SK-N-MC (cell line): ENCODE measurements around the gene IL1F10.

Source experiments
- DNase-seq: peaks from one replicate; pipeline ENCODE4 v3.0.0-alpha.2; 2011; ENCODE audit warnings: low read depth, low spot score
- H3K27ac ChIP-seq: fragments of 200-600 bp; sonication (generic); 2 replicates; pipeline ENCODE4 v1.5.1; 2016; ENCODE audit warnings: mixed run types
- H3K36me3 ChIP-seq: fragments of 200-600 bp; sonication (generic); 2 replicates; pipeline ENCODE4 v1.6.1; 2017; ENCODE audit warnings: antibody characterized with exemption, low read length, mixed read lengths; ENCODE audit not compliant: insufficient read depth
- H3K4me3 ChIP-seq: fragments of 200-600 bp; sonication (generic); 2 replicates; pipeline ENCODE4 v1.5.1; 2016
- H3K9ac ChIP-seq: fragments of 200-600 bp; sonication (generic); 2 replicates; pipeline ENCODE4 v1.8.0; 2017; ENCODE audit warnings: mixed run types, mixed read lengths; ENCODE audit not compliant: insufficient read length
- H3K9me3 ChIP-seq: fragments of 200-600 bp; sonication (generic); 2 replicates; pipeline ENCODE4 v1.6.1; 2017; ENCODE audit warnings: low read depth, mild to moderate bottlenecking, antibody characterized with exemption, low read length, moderate library complexity, mixed read lengths
- EZH2 ChIP-seq: fragments of 200-600 bp; sonication (generic); IDR thresholded peaks from one replicate; pipeline ENCODE4 v1.6.1; 2017; ENCODE audit warnings: antibody characterized with exemption
- FOXP2 ChIP-seq: optimal IDR thresholded peaks from 2 replicates; pipeline ENCODE3; 2011; ENCODE audit warnings: mild to moderate bottlenecking, moderate library complexity; ENCODE audit not compliant: insufficient read depth; ENCODE audit errors: extremely low read length, control extremely low read depth
- POLR2AphosphoS5 ChIP-seq: IDR thresholded peaks from 2 replicates; pipeline ENCODE4 v1.6.1; 2012; ENCODE audit warnings: mild to moderate bottlenecking, low read depth, low read length, borderline replicate concordance

The IL1F10 gene

DNA sequence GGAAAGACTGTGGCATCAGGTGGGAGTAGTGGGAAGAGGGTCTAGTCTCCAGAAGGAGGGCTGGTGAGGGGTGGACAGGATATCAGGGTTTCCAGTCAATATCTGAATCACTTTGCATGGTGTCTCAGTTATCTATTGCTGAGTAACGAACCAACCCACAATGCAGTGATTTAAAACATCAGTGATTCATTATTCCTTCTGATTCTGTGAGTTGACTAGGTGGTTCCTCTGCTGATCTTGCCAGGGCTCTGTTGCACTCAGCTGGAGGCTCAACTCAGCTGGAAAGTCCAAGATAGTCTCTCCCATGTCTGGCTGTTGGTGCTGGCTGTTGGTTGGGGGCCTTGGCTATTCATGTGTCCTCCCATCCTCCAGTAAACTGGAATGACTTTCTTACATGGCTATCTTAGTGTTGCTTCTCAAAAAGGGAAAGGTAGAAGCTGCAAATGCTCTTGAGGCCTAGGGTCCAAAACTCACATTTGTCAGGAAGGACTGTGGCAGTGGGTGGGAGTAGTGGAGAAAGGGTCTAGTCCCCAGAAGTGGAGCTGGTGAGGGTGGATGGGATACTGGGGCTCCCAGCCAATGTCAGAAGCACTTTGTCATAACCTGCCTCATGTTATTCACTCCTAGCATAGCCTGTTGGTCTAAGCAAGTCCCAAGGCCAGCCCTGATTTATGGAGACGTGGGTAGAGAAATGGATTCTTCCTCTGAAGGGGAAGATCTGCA lies 13.9 kb downstream of the IL1F10 start:
- Histone ChIP-seq H3K36me3 (no peaks in the 10 kb centered on the region), H3K9ac (no peak overlapping the region), H3K9me3 (no peaks in the 10 kb centered on the region), H3K27ac (no peak overlapping the region), H3K4me3 (no peak overlapping the region)
- TF ChIP-seq POLR2AphosphoS5 (no peak), FOXP2 (no peak), EZH2 (no peak)
- no peak for DNase-seq

- no peak for TF ChIP-seq FOXP2
- TF ChIP-seq EZH2, result no peak
- no peak for TF ChIP-seq POLR2AphosphoS5
- no peaks in the 10 kb centered on the region for H3K36me3 ChIP-seq
- no peak for DNase-seq
- no peak overlapping the region for H3K27ac ChIP-seq
- no peak overlapping the region for H3K9ac ChIP-seq
- H3K4me3 ChIP-seq, result no peak overlapping the region
- no peaks in the 10 kb centered on the region for H3K9me3 ChIP-seq
These were observed 15.5 kb downstream of the IL1F10 start for GRCh38 chr2:113083296-113083695.

- Histone ChIP-seq H3K27ac (no peak overlapping the region), H3K4me3 (no peak overlapping the region), H3K9ac (no peak overlapping the region), H3K9me3 (no peaks in the 10 kb centered on the region), H3K36me3 (no peaks in the 10 kb centered on the region)
- DNase-seq, result no peak
- TF ChIP-seq POLR2AphosphoS5, result no peak
These were observed 16.7 kb downstream of the IL1F10 start for GRCh38 chr2:113084249-113085000.

DNA sequence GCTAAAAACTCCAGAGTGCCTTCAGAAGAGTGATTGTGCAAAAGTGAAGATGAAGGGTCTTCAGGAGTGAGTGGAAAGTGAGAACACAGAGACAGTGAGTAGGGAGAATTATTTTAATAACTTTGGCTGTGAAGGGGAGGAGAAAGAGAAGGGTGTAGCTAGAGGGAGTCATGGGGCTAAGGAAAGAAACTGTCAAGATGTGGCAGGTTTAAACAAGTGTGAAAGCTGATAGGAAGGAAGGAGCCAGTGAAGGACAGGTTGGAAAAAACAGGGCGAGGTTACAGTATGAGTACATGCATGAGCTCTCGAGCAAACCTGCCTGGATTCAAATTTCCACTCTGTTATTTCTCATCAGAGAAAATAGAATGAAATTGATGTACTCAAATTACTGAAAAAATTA lies 17.8 kb downstream of the IL1F10 start:
- no peaks in the 10 kb centered on the region for H3K36me3 ChIP-seq
- DNase-seq, result no peak
- H3K27ac ChIP-seq, result no peak overlapping the region
- TF ChIP-seq FOXP2, result no peak
- no peak for TF ChIP-seq EZH2
- no peak for TF ChIP-seq POLR2AphosphoS5
- no peak overlapping the region for H3K4me3 ChIP-seq
- H3K9me3 ChIP-seq, result no peaks in the 10 kb centered on the region
- H3K9ac ChIP-seq, result no peak overlapping the region

- H3K27ac ChIP-seq, result no peak overlapping the region
These were observed 20.6 kb downstream of the IL1F10 start for GRCh38 chr2:113088213-113088992.

GRCh38 chr2:113089916-113090315 lies 22.1 kb downstream of the IL1F10 start:
- DNase-seq, result no peak
- H3K27ac ChIP-seq, result no peak overlapping the region
- TF ChIP-seq EZH2 (no peak), FOXP2 (no peak), POLR2AphosphoS5 (no peak)

More at GRCh38 chr2:113088213-113088992, 20.6 kb downstream of the IL1F10 start:
- no peak overlapping the region for H3K9ac ChIP-seq
- H3K9me3 ChIP-seq, result no peaks in the 10 kb centered on the region
- no peak for DNase-seq
- TF ChIP-seq FOXP2, result no peak
- no peak for TF ChIP-seq EZH2
- TF ChIP-seq POLR2AphosphoS5, result no peak
- no peaks in the 10 kb centered on the region for H3K36me3 ChIP-seq
- no peak overlapping the region for H3K4me3 ChIP-seq

DNA sequence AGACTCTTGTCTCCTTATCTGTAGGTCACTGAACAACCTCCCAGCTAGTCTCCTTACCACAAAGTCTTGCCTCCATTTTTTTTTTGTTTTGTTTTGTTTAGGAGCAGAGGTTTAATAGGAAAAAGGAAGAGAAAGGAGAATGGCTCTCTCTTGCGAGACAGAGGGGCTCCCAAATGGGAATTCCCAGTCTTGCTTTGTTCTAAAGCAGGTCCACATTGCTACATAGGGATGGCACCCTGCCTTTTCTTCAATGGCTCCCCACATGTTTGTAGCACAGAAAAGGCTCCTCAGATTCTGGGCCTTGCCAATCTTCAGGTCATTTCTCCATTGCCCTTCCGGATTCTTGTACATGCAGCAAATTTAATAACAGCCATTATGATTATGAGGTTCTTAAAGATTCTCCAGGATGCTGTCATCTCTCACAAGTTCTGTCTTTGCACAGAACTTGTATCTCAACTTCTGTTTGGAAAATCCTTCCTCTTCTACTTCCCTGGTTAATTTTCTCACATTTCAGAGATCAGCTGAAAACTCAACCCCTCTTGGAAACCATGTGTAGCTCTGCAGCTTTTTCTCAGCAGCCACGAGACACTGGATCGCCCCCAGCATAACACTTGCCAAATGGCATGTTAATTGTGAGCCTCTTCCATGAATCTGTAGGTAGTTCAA lies 23.6 kb downstream of the IL1F10 start:
- Histone ChIP-seq H3K9me3 (no peaks in the 10 kb centered on the region), H3K4me3 (no peak overlapping the region), H3K27ac (no peak overlapping the region), H3K36me3 (no peaks in the 10 kb centered on the region), H3K9ac (no peak overlapping the region)
- DNase-seq, result no peak
- TF ChIP-seq POLR2AphosphoS5 (no peak), EZH2 (no peak), FOXP2 (no peak)

More at GRCh38 chr2:113089916-113090315, 22.1 kb downstream of the IL1F10 start:
- Histone ChIP-seq H3K9ac (no peak overlapping the region), H3K4me3 (no peak overlapping the region), H3K9me3 (no peaks in the 10 kb centered on the region), H3K36me3 (no peaks in the 10 kb centered on the region)

- Histone ChIP-seq H3K9ac (no peak overlapping the region), H3K4me3 (no peak overlapping the region), H3K27ac (no peak overlapping the region), H3K9me3 (no peaks in the 10 kb centered on the region), H3K36me3 (no peaks in the 10 kb centered on the region)
- TF ChIP-seq EZH2, result no peak
- no peak for TF ChIP-seq POLR2AphosphoS5
- no peak for TF ChIP-seq FOXP2
- DNase-seq, result no peak
These were observed 25.3 kb downstream of the IL1F10 start for GRCh38 chr2:113092864-113093612.
